Neural progenitor cell (in vitro differentiated cells): ENCODE measurements around the gene MLN.

Experiments used
- CTCF ChIP-seq: fragments of 200-600 bp; sonication (generic); IDR thresholded peaks from 2 replicates; pipeline ENCODE4 v1.5.1; 2017; ENCODE audit warnings: antibody characterized with exemption, mild to moderate bottlenecking
- EZH2 ChIP-seq: fragments of 200-600 bp; sonication (generic); IDR thresholded peaks from 2 replicates; pipeline ENCODE4 v1.6.1; 2017; ENCODE audit warnings: antibody characterized with exemption, mild to moderate bottlenecking, moderate library complexity
- EZH2phosphoT487 ChIP-seq: fragments of 200-600 bp; sonication (generic); IDR thresholded peaks from 2 replicates; pipeline ENCODE4 v1.6.1; 2017; ENCODE audit warnings: antibody characterized with exemption

GRCh38 chr6:33826537-33826936 is 22.7 kb upstream of the MLN start:
- TF ChIP-seq CTCF (no peak), EZH2phosphoT487 (no peak), EZH2 (no peak)
